Measurements from ENCODE around the gene CALHM1. TPM values are rescaled to one million over a fixed set of nuclear protein-coding genes. Genes with fewer than 3 reads are reported as not detected.

Gene CALHM1
- total RNA-seq, 2 donors from 2014 or later, result not detected

GRCh38 chr10:103465411-103466179 is 6.9 kb upstream of the CALHM1 start:
- Histone ChIP-seq H3K4me1 (no peaks in the 10 kb centered on the region), H3K27ac (no peak overlapping the region), H3K4me3 (no peak overlapping the region), H3K36me3 (replicated peaks in 1 of 2; ENCODE audit: insufficient read depth in 1 of 2, low read depth in 2 of 2) (no peaks in the 10 kb centered on the region), H3K27me3 (no peaks in the 10 kb centered on the region), H3K9me3 (no peaks in the 10 kb centered on the region)
- ATAC-seq (no peak), DNase-seq (no peak)
- no peak for TF ChIP-seq POLR2A (IDR thresholded peaks at IDR 0.05)
- TF ChIP-seq, protein P1, sequence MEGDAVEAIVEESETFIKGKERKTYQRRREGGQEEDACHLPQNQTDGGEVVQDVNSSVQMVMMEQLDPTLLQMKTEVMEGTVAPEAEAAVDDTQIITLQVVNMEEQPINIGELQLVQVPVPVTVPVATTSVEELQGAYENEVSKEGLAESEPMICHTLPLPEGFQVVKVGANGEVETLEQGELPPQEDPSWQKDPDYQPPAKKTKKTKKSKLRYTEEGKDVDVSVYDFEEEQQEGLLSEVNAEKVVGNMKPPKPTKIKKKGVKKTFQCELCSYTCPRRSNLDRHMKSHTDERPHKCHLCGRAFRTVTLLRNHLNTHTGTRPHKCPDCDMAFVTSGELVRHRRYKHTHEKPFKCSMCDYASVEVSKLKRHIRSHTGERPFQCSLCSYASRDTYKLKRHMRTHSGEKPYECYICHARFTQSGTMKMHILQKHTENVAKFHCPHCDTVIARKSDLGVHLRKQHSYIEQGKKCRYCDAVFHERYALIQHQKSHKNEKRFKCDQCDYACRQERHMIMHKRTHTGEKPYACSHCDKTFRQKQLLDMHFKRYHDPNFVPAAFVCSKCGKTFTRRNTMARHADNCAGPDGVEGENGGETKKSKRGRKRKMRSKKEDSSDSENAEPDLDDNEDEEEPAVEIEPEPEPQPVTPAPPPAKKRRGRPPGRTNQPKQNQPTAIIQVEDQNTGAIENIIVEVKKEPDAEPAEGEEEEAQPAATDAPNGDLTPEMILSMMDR (IDR thresholded peaks at IDR 0.05), result no peak
- intact Hi-C loops (cut with DNase I), result no loop called here
- WGBS, 2 donors, result 74 to 89% methylated on average over 14 of the region's 14 CpGs

DNA sequence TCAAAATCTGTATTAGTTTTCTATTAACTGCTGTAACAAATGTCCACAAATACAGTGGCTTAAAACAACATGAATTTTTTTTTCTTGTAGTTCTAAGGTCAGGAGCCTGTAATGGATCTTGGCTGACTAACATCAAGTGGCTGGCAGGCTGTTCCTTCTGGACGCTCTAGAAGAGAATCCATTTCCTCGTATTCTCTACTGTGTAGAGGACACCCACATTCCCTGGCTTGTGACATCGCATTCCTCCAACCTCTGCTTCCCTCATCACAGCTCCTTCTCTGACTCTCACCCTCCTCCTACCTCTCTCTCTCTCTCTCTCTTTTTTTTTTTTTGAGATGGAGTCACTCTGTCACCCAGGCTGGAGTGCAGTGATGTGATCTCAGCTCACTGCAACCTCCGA is 4.8 kb upstream of the CALHM1 start:
- Histone ChIP-seq H3K27me3 (no peaks in the 10 kb centered on the region), H3K36me3 (replicated peaks in 1 of 2; ENCODE audit: insufficient read depth in 1 of 2, low read depth in 2 of 2) (no peaks in the 10 kb centered on the region), H3K4me3 (no peak overlapping the region), H3K4me1 (no peaks in the 10 kb centered on the region), H3K27ac (no peak overlapping the region), H3K9me3 (no peaks in the 10 kb centered on the region)
- DNase-seq (no peak), ATAC-seq (peak; percentile 47)
- 77 to 82% methylated on average over 4 of the region's 4 CpGs for WGBS, 2 donors
- intact Hi-C loops (cut with DNase I), result no loop called here
- TF ChIP-seq POLR2A (IDR thresholded peaks at IDR 0.05), result no peak

DNA sequence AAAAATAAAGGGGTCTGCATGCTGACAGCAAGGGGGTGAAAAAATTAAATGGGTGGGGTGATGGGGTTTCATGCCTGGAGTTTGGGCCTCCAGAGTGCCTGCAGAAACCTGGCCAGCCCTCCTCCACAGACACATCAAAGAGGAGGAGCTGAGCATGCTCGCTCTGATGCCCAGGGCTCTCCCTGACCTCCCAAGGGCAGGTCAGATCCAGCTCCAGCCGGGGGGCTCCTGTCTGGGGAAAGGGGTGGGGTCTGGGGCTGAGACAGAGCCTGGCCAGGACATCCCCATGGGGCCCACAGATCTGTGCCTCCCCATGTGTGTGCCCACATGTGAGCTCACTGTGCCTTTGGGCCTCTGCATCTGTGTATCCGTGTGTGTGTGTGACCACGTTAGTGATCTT is 915 bp upstream of the CALHM1 start:
- TF ChIP-seq, protein P1 (IDR thresholded peaks at IDR 0.05), result no peak
- TF ChIP-seq POLR2A (IDR thresholded peaks at IDR 0.05), result no peak
- no peaks in the 10 kb centered on the region for H3K9me3 ChIP-seq
- no peaks in the 10 kb centered on the region for H3K27me3 ChIP-seq
- intact Hi-C loops (cut with DNase I), result no loop called here
- ATAC-seq (no peak), DNase-seq (no peak)
- H3K27ac ChIP-seq, result no peak overlapping the region
- H3K4me1 ChIP-seq, result no peaks in the 10 kb centered on the region
- H3K4me3 ChIP-seq, result no peak overlapping the region
- 39 to 51% methylated on average over 2 to 4 of the region's 4 CpGs for WGBS, 2 donors
- no peaks in the 10 kb centered on the region for H3K36me3 ChIP-seq (replicated peaks in 1 of 2; ENCODE audit: insufficient read depth in 1 of 2, low read depth in 2 of 2)

GRCh38 chr10:103457896-103458583 is 660 bp downstream of the CALHM1 start:
- Histone ChIP-seq H3K27ac (no peak overlapping the region), H3K9me3 (no peaks in the 10 kb centered on the region), H3K4me1 (no peaks in the 10 kb centered on the region), H3K4me3 (no peak overlapping the region), H3K27me3 (no peaks in the 10 kb centered on the region), H3K36me3 (replicated peaks in 1 of 2; ENCODE audit: insufficient read depth in 1 of 2, low read depth in 2 of 2) (no peaks in the 10 kb centered on the region)
- ATAC-seq (no peak), DNase-seq (no peak)
- intact Hi-C loops (cut with DNase I), result no loop called here
- TF ChIP-seq, protein P1 (IDR thresholded peaks at IDR 0.05), result no peak
- TF ChIP-seq POLR2A (IDR thresholded peaks at IDR 0.05), result no peak
- WGBS, 2 donors, result 94 to 96% methylated on average over 24 to 39 of the region's 39 CpGs

DNA sequence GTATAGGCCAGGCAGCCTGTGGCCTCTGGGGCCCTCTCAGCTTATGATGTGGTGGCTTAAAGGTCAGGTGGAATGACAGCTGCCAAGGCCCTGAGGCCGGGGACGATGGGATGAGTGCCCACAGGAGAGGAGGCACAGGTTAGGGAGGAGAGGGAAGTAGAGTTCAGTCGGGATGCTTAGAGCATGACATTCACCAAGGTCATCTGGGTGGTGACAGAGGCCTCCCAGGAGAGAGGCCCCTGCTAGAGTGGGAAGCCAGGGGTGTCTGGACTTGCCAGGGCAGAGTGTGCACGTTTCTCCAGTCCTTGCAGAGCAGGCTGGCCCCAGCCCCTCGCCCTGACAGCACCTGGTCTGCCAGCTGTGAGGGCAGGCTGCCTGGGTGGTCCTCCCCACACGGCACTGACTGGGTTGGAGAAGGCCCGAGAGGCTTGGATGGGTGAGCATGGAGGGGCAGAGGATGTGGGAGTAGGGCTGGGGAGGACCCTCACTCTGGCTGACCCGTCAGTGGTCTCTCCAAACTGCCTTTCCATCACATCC is 1.5 kb downstream of the CALHM1 start:
- intact Hi-C loops (cut with DNase I), result no loop called here
- no peak for DNase-seq
- no peak overlapping the region for H3K4me3 ChIP-seq
- no peaks in the 10 kb centered on the region for H3K9me3 ChIP-seq
- peaks cover 5% of the 10 kb centered on the region for H3K4me1 ChIP-seq
- no peak overlapping the region for H3K27ac ChIP-seq
- no peaks in the 10 kb centered on the region for H3K27me3 ChIP-seq
- H3K36me3 ChIP-seq (replicated peaks in 1 of 2; ENCODE audit: insufficient read depth in 1 of 2, low read depth in 2 of 2), result no peaks in the 10 kb centered on the region
- TF ChIP-seq, protein P1 (IDR thresholded peaks at IDR 0.05), result no peak
- TF ChIP-seq POLR2A (IDR thresholded peaks at IDR 0.05), result no peak
- WGBS, 2 donors, result 72 to 80% methylated on average over 7 to 8 of the region's 8 CpGs
- ATAC-seq, result no peak

Data from body of pancreas (tissue), 4 donors.